Measurements from ENCODE around the gene BTBD10.

The BTBD10 gene

DNA sequence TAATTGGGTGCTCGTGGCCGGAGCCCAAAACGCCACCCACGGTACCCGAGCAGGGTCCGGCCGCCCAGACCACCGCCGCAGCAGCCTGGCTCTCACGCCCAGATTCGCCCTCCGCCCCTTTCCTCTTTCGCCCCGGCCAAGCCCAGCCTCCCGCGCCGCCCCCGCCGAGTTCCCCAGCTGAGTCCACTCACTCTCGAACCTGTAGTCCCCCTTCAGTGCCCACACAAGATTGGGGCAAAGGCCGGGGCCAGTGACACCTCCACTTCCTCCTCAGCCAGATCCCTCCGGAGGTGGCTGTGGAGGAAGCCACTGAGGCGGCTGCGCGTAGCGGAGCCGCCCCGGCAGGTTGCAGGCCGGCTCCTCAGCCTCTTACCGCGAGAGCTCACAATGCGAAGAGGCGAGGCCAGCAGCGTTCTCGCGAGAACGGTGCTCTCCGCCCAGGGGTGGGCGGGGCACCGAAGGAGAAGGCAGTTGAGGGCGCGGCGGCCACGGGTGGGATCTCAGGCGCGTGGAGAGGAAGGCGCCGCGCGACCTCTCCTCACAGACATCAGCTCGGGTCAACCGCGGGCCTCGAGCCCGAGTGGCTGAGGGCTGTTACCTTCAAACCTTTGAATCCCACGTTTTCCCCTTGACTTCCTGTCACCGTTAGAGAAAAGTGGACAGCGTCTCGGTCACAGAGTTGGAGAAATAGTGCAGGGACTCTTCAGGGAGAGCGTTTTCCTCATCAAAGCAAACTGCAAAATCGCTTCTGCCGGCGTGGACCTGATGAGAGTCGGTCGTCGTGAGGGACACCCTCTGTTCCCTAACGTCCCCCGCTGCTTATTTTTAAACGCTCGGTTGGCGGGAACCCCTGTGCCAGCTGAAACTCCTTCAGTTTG is at the start of gene BTBD10:
Gene BTBD10, minus strand, starts transcription at position 322 of the 878 bp plus-strand sequence. CDS start 18,098 bp downstream, outside the sequence.
- peak; percentile 90 to 92 for DNase-seq

GRCh38 chr11:13503393-13503792 is 40.4 kb upstream of the BTBD10 start:
- no peak for DNase-seq

DNA sequence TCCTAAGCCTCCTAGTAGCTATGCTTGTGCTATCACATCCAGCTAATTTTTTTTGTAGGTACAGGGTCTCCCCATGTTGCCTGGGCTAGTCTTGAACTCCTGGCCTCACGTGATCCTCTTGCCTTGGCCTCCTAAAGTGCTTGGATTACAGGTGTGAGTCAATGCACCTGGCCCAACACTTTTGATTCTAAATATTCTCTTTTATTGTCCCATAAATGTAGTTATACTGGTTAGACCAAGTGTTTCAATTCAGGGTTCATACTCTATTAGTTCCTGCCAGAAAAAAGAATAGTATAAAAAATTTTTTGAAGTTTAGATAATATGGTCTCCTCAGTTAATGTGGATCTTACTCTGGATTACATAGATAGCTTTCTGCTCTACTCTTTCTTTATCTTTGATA is 39.5 kb upstream of the BTBD10 start:
- DNase-seq, result no peak

DNA sequence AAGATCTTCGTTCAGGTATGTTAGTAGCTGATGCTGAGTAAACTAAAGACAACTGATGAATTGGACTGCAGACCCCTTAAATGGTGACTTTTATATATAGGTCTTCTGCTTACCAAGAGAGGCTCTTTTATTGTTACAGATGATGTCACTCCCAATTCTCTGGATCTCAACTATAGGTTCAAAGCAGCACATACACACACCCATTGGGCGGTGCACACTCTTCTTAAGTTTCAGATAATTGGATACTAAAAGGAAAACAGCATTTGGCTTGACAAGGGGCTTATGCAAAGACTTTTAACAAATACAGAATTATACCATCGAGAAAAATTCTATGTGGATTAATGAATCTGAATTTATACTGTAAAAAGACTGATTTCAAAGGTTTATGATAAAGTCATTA is 32.9 kb upstream of the BTBD10 start, which contains the start of gene PTH:
Gene PTH, minus strand, starts transcription at position 69 of the 400 bp plus-strand sequence. CDS start 3,142 bp downstream, outside the sequence.
- DNase-seq, result no peak

- DNase-seq, result no peak
Measured at GRCh38 chr11:13494051-13494450, 31.0 kb upstream of the BTBD10 start.

DNA sequence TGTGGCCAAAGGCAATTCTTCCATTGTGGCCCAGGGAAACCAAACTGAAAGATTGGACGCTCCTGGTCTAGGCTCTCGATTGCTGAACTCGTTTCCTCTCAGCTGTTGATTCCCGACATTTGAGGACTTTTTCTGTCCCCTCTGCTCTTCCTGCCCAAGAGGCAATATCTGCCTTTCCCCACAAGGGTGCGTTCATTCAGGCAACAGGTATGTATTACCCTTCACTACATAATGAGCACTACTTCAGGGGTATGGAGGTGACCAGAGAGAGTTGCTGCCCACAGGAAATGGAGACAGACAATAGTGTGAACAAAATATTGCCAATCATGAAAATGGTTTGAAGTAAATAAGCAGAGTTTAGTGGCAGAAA is 24.6 kb upstream of the BTBD10 start:
- DNase-seq, result no peak

- DNase-seq, result peak; percentile 56 to 74
Measured at GRCh38 chr11:13486926-13487660, 24.1 kb upstream of the BTBD10 start.

- DNase-seq, result no peak
Measured at GRCh38 chr11:13480198-13480597, 17.2 kb upstream of the BTBD10 start.

- no peak for DNase-seq
Measured at GRCh38 chr11:13479688-13480087, 16.7 kb upstream of the BTBD10 start.

GRCh38 chr11:13475091-13475490 is 12.1 kb upstream of the BTBD10 start:
- no peak for DNase-seq

DNA sequence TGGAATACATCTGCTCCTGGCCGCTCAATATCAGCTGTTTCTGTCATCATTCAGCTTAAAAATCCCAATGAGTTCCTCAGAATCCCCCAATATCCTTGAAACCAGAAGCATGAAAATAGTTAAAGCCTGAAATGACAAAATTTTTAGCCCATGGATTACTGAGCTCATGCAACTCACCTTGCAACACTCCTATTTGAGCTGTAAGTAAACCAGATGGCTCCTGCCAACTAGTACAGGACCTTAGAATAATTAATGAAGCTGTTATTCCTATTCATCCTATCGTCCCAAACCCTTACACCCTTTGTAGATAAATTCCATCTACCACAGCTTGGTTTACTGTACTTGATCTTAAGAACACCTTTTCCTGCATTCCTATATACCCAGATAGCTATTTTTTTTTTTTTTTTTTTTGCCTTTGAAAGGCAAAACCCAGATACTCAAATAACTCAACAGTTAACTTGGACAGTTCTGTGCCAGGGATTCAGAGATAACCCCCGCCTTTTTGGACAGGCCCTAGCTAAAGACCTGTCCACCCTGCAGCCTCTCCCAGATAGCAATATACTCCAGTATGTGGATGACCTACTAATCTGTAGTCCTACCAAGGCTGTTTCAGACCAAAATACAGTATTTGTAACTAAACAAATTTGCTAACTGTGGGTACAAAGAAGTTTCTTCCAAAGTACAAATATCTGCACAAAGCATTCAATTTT is 10.1 kb upstream of the BTBD10 start:
- DNase-seq, result no peak

- no peak for DNase-seq
Measured at GRCh38 chr11:13468750-13469149, 5.7 kb upstream of the BTBD10 start.

DNA sequence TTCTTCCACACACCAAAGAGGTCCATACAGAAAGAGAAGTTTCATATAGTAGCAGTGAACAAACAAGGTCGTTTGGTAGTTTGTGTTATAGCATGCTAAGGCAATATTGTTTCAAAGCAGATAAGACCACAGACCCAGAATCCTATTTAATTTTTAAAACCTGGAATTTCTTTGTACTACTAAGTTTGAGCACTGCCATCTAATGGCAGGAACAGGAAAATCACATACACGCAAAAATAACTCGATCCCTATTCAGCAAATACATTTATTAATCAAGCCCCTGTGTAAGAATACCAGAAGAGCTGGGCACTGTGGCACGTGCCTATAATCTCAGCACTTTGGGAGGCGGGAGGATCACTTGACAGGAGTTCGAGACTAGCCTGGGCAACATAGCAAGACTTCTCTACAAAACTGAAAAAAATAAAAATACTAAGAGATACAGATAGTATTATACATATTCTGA is 2.9 kb upstream of the BTBD10 start:
- no peak for DNase-seq

DNA sequence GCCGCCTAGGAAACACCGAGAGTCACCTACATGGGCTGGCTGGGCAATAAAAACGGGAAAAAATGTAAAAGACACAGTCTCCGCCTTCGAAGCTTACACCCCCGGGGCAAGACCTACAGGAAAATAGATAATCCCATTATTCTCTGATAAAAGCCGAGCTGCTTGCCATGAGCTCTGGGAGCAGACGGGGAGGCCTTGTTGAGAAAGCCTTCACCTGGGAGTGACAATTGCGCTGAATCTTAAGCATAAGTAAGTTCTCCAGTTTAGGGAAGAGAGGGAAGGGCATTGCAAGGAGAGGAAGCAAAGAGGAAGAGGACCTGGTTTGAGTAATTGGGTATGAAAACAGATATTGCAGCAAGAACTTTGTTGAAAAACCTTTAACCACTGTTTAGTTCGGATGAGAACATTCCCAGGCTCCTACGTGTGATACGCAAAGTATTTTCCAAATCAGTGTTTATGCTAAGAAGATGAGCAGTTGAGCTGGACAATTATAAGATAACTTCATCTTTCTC is 813 bp upstream of the BTBD10 start:
- DNase-seq, result no peak

DNA sequence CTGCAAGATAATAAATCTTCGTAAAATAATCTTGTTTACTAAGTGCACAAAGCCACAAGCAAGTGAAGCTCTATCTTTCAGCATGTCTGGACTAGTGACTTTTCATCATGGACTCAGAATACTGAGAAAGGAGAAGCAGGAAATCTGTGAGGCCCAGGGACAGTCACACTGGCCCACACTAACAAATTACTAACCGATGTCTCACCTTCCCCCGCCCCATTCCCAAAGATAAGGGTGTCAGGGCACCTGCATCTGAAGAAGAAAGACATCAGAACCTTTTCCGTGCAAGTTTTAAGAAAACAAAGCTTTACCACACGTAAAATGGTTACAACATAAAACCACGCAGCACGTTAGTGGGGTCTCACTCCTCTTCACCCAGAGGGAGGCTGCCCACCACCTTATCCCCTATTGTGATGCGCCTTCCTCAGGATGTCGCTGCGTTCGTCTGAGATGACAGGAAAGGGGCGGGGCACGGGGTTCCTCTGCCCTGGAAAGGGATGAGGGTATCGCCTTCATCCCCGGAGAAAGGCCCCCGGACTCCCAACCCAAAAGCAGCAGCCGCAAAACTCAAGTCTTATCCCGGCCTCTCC is 616 bp downstream of the BTBD10 start:
- DNase-seq, result peak; percentile 63 to 75

- DNase-seq, result no peak
Measured at GRCh38 chr11:13461291-13461690, 1.7 kb downstream of the BTBD10 start.

DNA sequence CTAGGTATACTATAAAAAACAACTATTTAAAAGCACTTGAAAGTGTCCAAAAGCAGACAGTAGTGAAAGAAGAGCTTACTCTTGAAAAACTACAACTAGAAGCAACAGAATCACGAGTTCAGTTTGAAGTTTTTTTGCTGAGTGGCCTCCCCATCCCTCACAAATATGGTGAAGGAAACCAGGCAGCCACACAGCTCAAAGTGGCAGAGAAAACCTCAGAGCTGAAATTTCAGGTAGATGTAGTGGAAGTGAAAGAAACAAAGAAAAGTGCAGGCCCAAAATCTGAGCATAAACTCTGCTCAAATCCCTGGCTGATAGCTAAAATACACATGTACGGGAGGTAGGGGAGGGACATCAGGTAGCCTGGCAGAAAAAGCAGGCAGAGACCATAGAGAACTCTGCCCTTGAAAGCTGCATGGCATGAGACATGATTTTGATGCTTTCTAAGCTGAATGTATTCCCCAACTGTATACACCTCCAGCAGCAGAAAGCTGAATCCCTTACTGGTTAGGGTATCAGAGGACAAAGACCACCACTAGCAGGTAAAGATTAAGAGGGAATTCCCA is 12.1 kb downstream of the BTBD10 start:
- DNase-seq, result no peak

DNA sequence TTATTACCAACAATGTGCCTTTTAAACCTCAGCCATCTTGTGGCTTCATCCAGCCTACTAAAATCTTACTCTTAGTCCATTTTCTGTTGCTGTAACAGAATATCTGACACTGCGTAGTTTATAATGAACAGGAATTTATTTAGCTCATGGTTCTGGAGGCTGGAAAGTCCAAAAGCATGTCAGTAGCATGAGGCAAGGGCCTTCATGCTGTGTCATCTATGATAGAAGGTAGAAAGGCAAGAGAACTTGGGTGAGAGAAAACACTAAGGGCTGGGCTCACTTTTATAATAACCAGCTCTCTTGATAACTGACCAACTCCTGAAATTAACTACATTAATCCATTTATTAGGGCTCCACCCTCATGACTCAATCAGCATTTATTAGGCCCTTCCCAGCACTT is 13.5 kb downstream of the BTBD10 start:
- no peak for DNase-seq

GRCh38 chr11:13448876-13449275 is 14.1 kb downstream of the BTBD10 start:
- DNase-seq, result no peak

DNA sequence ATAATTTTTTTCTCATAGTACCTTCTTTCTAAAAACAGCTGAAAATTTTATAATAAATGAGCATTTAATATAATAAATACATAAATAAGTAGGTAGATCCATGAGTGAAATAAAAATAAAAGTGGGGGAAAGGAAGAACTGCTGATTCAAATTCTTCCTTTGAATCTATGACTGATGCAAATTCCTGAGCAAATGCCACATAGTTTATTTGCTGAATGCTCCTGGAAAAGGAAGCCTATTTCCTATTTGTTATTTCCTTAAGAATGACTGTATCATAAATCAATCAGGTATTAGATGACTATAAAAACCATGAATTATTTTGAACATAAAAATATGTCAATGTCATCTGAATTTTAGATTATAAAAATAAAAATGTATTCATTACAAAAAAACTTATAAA is 16.6 kb downstream of the BTBD10 start:
- no peak for DNase-seq

DNA sequence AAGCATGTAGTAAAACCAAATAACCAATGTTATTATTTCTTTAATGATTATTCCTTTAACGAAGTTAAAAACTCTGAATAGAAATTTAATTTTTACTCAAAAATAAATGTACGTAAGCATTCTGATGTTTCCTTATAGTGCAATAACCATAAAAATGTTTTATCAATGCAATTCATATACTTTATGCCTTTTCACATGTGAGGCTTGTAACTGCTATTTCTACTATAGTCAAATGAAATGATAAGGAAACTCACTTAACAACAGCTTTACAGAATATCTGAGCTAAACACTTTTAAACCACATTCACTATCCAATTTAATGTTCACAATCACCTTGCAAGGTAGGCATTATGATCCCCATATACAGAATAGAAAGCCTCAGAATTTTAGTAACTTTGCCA is 17.4 kb downstream of the BTBD10 start:
- no peak for DNase-seq
